Measurements from ENCODE around the gene ULBP2.
"Not testable (repeated sequence)": the region's sequence is repeated elsewhere in the genome, so short reads cannot be mapped to it uniquely, and the experiment has no call there.

DNA sequence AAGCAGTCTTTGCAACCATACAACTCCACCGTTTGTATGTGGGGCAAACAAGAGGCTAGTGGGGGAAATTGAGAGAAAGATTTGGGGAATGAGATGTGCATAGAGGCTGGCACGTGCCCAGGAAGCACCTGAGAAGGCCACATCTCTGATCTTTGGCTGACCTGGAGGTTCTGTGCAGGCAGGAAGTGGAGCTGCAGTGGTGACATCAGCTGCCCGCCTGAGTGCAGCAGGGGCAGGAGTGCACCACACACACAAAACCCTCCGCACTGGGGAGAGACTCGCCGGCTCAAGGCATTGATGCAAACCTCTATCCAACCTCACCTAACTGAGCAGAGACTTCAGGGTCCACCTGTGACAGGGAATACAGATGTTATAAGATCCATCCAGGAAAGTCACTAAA lies 32.6 kb downstream of the ULBP2 start:
- TF ChIP-seq EZH2 (IDR thresholded peaks at IDR 0.05); POLR2AphosphoS5 (IDR thresholded peaks at IDR 0.05; ENCODE audit: borderline replicate concordance, low read depth, low read length): not testable (repeated sequence)
